ENCODE measurements around the gene NPLOC4. TPM values are rescaled to one million over a fixed set of nuclear protein-coding genes. Genes with fewer than 3 reads are reported as not detected.
"Not testable (repeated sequence)": the region's sequence is repeated elsewhere in the genome, so short reads cannot be mapped to it uniquely, and the experiment has no call there.

NPLOC4 gene
- total RNA-seq, 1 donor from 2014 or later, result 51.9 TPM

GRCh38 chr17:81638683-81639082 lies 1.8 kb upstream of the NPLOC4 start:
- DNase-seq (ENCODE audit: low read depth), result no peak
- no peak for TF ChIP-seq CTCF (conservative IDR thresholded peaks at IDR 0.05; ENCODE audit: low read depth, low read length)
- no peak overlapping the region for H3K4me3 ChIP-seq (ENCODE audit: low read depth, low read length)

- DNase-seq (ENCODE audit: low read depth), result no peak
- peak overlapping the region; percentile 72 for H3K4me3 ChIP-seq (ENCODE audit: low read depth, low read length)
- TF ChIP-seq CTCF (conservative IDR thresholded peaks at IDR 0.05; ENCODE audit: low read depth, low read length), result peak; percentile 1
Observed at GRCh38 chr17:81635973-81636504, 873 bp downstream of the NPLOC4 start.

GRCh38 chr17:81635431-81635830 lies 1.5 kb downstream of the NPLOC4 start:
- no peak for DNase-seq (ENCODE audit: low read depth)
- peak overlapping the region; percentile 72 for H3K4me3 ChIP-seq (ENCODE audit: low read depth, low read length)

GRCh38 chr17:81631482-81631881 lies 5.4 kb downstream of the NPLOC4 start:
- TF ChIP-seq CTCF (conservative IDR thresholded peaks at IDR 0.05; ENCODE audit: low read depth, low read length), result no peak
- DNase-seq (ENCODE audit: low read depth), result no peak
- H3K4me3 ChIP-seq (ENCODE audit: low read depth, low read length), result no peak overlapping the region

More at GRCh38 chr17:81635431-81635830, 1.5 kb downstream of the NPLOC4 start:
- TF ChIP-seq CTCF (conservative IDR thresholded peaks at IDR 0.05; ENCODE audit: low read depth, low read length), result no peak

GRCh38 chr17:81630274-81630673 lies 6.6 kb downstream of the NPLOC4 start:
- H3K4me3 ChIP-seq (ENCODE audit: low read depth, low read length), result no peak overlapping the region
- TF ChIP-seq CTCF (conservative IDR thresholded peaks at IDR 0.05; ENCODE audit: low read depth, low read length), result no peak

GRCh38 chr17:81621494-81622130 lies 15.3 kb downstream of the NPLOC4 start:
- H3K4me3 ChIP-seq (ENCODE audit: low read depth, low read length), result no peak overlapping the region
- DNase-seq (ENCODE audit: low read depth), result no peak
- TF ChIP-seq CTCF (conservative IDR thresholded peaks at IDR 0.05; ENCODE audit: low read depth, low read length), result no peak

More at GRCh38 chr17:81630274-81630673, 6.6 kb downstream of the NPLOC4 start:
- no peak for DNase-seq (ENCODE audit: low read depth)

- not testable (repeated sequence) for DNase-seq (ENCODE audit: low read depth); H3K4me3 ChIP-seq (ENCODE audit: low read depth, low read length)
Observed at GRCh38 chr17:81618307-81618706, 18.6 kb downstream of the NPLOC4 start.
